ENCODE measurements around the gene RAPGEF4.

The RAPGEF4 gene

DNA sequence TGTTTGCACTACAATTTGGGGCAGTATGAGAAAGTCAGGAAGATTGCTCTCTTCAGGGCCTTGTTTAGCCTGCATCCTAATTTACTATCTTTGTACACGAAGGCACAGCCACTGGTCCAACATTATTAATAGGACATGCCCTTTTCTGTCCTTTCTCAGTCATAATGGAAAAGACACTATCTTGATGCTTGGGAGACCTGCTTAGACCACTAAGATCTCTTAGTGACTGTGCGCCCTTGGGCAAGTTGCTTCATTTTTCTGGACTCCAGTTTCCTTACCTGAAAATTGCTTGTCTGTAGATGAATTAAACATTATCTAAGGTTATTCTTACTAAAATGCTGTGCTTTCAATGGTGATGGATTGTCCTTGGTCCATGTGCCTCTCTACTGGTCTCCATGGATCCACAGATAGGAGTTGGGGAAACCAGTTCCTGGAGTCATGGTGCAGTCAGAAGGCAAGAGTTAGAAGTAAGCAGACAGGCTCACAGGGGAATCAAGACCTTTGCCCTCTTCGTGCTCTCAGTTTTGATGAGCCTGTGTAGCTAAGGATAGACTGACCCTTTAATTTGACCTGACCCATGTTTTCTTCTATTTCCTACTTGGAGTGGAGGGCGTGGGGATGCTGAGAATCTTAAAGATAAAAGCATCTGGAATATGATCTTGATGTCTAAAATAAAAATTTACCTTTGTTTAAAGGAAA, 114.0 kb downstream of the RAPGEF4 start:
- ChIA-PET CTCF (interaction anchor here (1.4 to 1.9 kb wide), 4 partner anchors 15 to 83 kb away, joined by 4 to 12 read pairs (median 6); no protein-coding TSS in a partner anchor), POLR2A (no interaction called here)
- TF ChIP-seq, protein P1, sequence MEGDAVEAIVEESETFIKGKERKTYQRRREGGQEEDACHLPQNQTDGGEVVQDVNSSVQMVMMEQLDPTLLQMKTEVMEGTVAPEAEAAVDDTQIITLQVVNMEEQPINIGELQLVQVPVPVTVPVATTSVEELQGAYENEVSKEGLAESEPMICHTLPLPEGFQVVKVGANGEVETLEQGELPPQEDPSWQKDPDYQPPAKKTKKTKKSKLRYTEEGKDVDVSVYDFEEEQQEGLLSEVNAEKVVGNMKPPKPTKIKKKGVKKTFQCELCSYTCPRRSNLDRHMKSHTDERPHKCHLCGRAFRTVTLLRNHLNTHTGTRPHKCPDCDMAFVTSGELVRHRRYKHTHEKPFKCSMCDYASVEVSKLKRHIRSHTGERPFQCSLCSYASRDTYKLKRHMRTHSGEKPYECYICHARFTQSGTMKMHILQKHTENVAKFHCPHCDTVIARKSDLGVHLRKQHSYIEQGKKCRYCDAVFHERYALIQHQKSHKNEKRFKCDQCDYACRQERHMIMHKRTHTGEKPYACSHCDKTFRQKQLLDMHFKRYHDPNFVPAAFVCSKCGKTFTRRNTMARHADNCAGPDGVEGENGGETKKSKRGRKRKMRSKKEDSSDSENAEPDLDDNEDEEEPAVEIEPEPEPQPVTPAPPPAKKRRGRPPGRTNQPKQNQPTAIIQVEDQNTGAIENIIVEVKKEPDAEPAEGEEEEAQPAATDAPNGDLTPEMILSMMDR (IDR thresholded peaks at IDR 0.05; ENCODE audit: insufficient read depth, low read length, missing control alignments): no peak
- no peak for DNase-seq (ENCODE audit: low read depth, low spot score)
- H3K4me3 ChIP-seq (ENCODE audit: low read depth, low read length): no peak overlapping the region

DNA sequence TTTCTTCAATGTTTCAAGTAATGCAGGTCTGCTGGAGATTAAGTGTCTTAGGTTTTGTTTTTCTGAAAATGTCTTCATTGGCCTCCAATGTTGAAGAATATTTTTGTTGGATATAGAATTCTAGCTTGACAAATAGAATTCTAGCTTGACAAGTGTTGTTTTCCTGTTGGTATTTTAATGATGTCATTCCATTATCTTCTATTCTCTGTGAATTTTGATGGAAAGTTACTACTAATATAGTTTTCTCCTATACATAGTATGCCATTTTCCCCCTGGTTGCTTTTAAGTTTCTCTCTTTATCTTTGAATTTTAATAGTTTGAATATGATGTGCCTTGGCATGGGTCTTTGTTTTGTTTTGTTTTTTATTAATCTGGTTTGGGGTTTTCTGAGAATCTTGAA, 119.9 kb downstream of the RAPGEF4 start:
- no peak overlapping the region for H3K4me3 ChIP-seq (ENCODE audit: low read depth, low read length)
- POLR2A ChIA-PET: no interaction called here
- DNase-seq (ENCODE audit: low read depth, low spot score): no peak
- CTCF ChIA-PET: interaction anchor here (1.5 kb wide), 1 partner anchor 76 kb away, joined by 6 read pairs; no protein-coding TSS in a partner anchor
- TF ChIP-seq, protein P1 (IDR thresholded peaks at IDR 0.05; ENCODE audit: insufficient read depth, low read length, missing control alignments): no peak

DNA sequence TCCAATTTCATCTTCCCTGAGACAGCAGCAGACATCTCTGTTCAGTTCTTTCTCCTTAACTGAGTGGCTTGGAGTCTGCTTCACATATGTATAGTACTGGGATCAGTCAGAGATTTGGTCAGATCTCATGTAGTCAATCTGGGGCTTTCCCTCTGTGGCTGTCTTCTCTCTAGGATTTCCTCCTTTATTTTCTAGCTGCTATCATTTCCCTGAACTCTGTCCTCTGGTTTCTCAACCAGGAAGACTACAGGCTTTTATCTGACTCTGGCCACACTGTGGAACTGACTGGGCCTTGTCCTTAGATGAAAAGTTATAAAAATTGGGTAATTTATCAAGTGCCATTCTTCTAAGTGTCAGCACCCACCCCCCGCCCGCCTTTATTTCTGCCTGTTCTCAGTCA, 121.0 kb downstream of the RAPGEF4 start:
- TF ChIP-seq, protein P1 (IDR thresholded peaks at IDR 0.05; ENCODE audit: insufficient read depth, low read length, missing control alignments): no peak
- POLR2A ChIA-PET: no interaction called here
- no peak for DNase-seq (ENCODE audit: low read depth, low spot score)
- H3K4me3 ChIP-seq (ENCODE audit: low read depth, low read length): no peak overlapping the region
- CTCF ChIA-PET: interaction anchor here (0.7 to 1.5 kb wide), 3 partner anchors 10 to 75 kb away, joined by 3 to 9 read pairs (median 3); no protein-coding TSS in a partner anchor

DNA sequence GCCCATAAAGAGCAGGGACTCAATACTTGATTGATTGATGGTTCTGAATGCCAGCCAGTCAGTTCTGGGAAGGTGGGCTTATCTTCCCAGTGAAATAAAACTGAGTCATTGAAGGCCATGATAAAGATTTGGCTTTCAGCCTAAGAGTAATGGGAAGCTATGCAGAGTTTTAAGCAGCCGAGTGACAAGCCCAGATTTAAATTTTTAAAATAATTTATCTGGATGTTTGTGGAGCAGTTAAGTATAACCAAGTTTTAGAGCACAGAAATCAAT, 122.8 kb downstream of the RAPGEF4 start:
- H3K4me3 ChIP-seq (ENCODE audit: low read depth, low read length): no peak overlapping the region
- TF ChIP-seq, protein P1 (IDR thresholded peaks at IDR 0.05; ENCODE audit: insufficient read depth, low read length, missing control alignments): no peak
- POLR2A ChIA-PET: no interaction called here
- DNase-seq (ENCODE audit: low read depth, low spot score): no peak
- CTCF ChIA-PET: interaction anchor here (0.8 to 2.9 kb wide), 5 partner anchors 11 to 73 kb away, joined by 3 to 22 read pairs (median 8); no protein-coding TSS in a partner anchor

DNA sequence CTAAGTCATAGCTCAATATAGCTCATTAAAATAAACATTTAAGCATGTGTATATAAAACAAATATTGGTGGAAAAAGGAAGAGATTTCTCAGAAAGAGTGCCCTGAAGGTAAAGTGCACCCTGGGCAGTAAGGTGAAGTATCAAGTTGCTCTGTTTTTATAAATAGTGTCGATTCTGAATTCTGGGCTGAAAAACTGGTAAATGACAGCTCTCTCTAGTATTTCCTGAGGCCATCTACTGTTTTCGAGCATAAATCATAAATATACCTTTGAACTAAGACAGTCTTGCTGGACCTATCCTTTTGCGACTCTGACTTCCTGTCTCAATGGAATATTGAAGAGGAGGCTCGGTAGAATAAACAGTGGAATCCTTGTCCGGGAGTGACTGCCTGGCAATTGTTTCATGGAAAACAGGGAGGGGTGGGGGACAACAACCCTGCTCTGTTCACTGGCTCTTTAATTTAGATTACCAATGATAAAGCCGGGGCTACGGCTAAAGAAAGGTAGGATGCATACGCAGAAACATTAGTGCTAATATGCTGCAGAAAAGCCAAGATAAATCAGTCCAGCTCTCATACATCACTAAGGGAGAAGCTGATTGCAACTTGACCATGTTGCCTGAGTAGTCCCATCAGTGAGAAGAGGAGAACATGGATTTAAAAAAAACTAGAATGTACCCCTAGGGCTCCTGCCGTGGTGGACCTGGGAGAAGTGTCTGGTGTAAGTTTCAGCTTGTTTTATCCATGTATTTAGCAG, 124.1 kb downstream of the RAPGEF4 start:
- POLR2A ChIA-PET: no interaction called here
- CTCF ChIA-PET: interaction anchor here (0.7 to 2.9 kb wide), 6 partner anchors 10 to 76 kb away, joined by 3 to 22 read pairs (median 6); no protein-coding TSS in a partner anchor
- no peak for DNase-seq (ENCODE audit: low read depth, low spot score)
- TF ChIP-seq, protein P1 (IDR thresholded peaks at IDR 0.05; ENCODE audit: insufficient read depth, low read length, missing control alignments): no peak
- H3K4me3 ChIP-seq (ENCODE audit: low read depth, low read length): no peak overlapping the region

DNA sequence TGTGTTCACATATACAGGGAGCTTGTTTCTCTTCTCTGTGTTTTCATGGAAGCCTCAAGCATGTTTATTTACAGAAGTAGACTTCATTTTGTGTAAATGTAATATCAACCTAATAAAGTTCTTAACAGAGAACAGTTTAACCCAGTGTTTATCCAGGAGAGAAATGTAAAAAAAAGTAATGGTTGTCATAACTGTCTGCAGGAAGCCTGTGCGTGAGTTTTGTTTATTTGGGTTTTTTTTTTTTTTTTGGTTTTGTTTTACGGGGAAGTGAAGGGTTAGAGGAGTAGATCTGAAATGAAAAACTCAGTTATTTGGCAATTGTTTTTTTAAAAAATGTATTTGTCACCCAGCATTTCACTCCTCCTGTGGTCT, 124.7 kb downstream of the RAPGEF4 start:
- H3K4me3 ChIP-seq (ENCODE audit: low read depth, low read length): no peak overlapping the region
- ChIA-PET POLR2A (no interaction called here), CTCF (interaction anchor here (0.7 to 2.9 kb wide), 6 partner anchors 10 to 75 kb away, joined by 3 to 22 read pairs (median 6); no protein-coding TSS in a partner anchor)
- DNase-seq (ENCODE audit: low read depth, low spot score): no peak
- TF ChIP-seq, protein P1 (IDR thresholded peaks at IDR 0.05; ENCODE audit: insufficient read depth, low read length, missing control alignments): no peak
